ENCODE data around the gene PAK1. TPM values are rescaled to one million over a fixed set of nuclear protein-coding genes. Genes with fewer than 3 reads are reported as not detected.

Gene PAK1
- total RNA-seq, 1 experiment from 2014 or later, result 26.1 TPM

GRCh38 chr11:77361184-77361583 lies 112.7 kb downstream of the PAK1 start:
- TF ChIP-seq CTCF (conservative IDR thresholded peaks at IDR 0.05; ENCODE audit: low read depth, low read length), result no peak
- no peak for TF ChIP-seq EZH2phosphoT487 (IDR thresholded peaks at IDR 0.05; ENCODE audit: borderline replicate concordance, low read length)
- TF ChIP-seq EZH2 (IDR thresholded peaks at IDR 0.05; ENCODE audit: low read length, unreplicated experiment), result no peak
- intact Hi-C loops (cut with micrococcal nuclease), result no loop called here
- POLR2A ChIA-PET (ENCODE audit: unreplicated experiment), result no interaction called here
- H2AFZ ChIP-seq (ENCODE audit: low read length), result no peak overlapping the region
- CTCF ChIA-PET, result no interaction called here
- no peak overlapping the region for H3K27ac ChIP-seq (ENCODE audit: low read length)
- H3K27me3 ChIP-seq (ENCODE audit: low read length), result no peaks in the 10 kb centered on the region
- H3K36me3 ChIP-seq (ENCODE audit: low read depth, low read length), result no peaks in the 10 kb centered on the region; the same call in 1 of the 2 replicates
- no peak overlapping the region for H3K4me3 ChIP-seq (ENCODE audit: low read length)
- BruUV-seq (replicated peaks), result no TSS peak
- H3K9ac ChIP-seq (ENCODE audit: low read length), result no peak overlapping the region
- no peaks in the 10 kb centered on the region for H3K4me1 ChIP-seq (ENCODE audit: insufficient read depth, low read length)
- H3K79me2 ChIP-seq (ENCODE audit: low read length), result no peaks in the 10 kb centered on the region
- no peaks in the 10 kb centered on the region for H3K9me2 ChIP-seq (replicated peaks; ENCODE audit: low read length)
- H3F3A ChIP-seq (ENCODE audit: low read length, unreplicated experiment), result no peaks in the 10 kb centered on the region
- no peaks in the 10 kb centered on the region for H3K9me3 ChIP-seq (ENCODE audit: low read length)
- ATAC-seq, result no peak
- H4K20me1 ChIP-seq (ENCODE audit: low read length), result no peaks in the 10 kb centered on the region
- no peak overlapping the region for H3K4me2 ChIP-seq (ENCODE audit: low read length)
- DNase-seq, result no peak

DNA sequence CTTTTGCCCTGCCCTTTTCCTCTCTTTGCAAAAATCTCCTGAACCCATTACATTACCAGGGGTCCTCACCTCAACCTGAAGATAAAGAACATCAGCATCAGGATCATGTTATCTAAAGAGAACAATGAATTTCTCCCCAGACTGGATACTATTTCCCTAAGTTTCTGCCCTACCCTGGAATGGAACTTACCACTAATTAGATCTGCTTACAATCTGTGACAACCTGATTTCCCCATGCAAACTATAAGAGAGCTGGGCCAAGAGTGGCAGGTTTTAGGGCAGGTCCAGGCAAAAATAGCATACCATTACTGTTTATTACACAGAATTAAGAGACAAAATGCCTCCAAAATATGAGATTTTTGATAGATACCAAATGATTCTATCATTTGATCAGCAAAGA lies 114.4 kb downstream of the PAK1 start:
- POLR2A ChIA-PET (ENCODE audit: unreplicated experiment), result no interaction called here
- intact Hi-C loops (cut with micrococcal nuclease), result no loop called here

GRCh38 chr11:77353131-77353530 lies 120.8 kb downstream of the PAK1 start:
- H3K4me3 ChIP-seq (ENCODE audit: low read length), result no peak overlapping the region
- no peak overlapping the region for H2AFZ ChIP-seq (ENCODE audit: low read length)
- H3K4me2 ChIP-seq (ENCODE audit: low read length), result no peak overlapping the region
- TF ChIP-seq CTCF (conservative IDR thresholded peaks at IDR 0.05; ENCODE audit: low read depth, low read length) (no peak), EZH2phosphoT487 (IDR thresholded peaks at IDR 0.05; ENCODE audit: borderline replicate concordance, low read length) (no peak), EZH2 (IDR thresholded peaks at IDR 0.05; ENCODE audit: low read length, unreplicated experiment) (no peak)
- no peak overlapping the region for H3K27ac ChIP-seq (ENCODE audit: low read length)
- intact Hi-C loops (cut with micrococcal nuclease), result no loop called here
- no peaks in the 10 kb centered on the region for H3F3A ChIP-seq (ENCODE audit: low read length, unreplicated experiment)
- H3K4me1 ChIP-seq (ENCODE audit: insufficient read depth, low read length), result no peaks in the 10 kb centered on the region
- H4K20me1 ChIP-seq (ENCODE audit: low read length), result no peaks in the 10 kb centered on the region
- no peaks in the 10 kb centered on the region for H3K79me2 ChIP-seq (ENCODE audit: low read length)
- no TSS peak for BruUV-seq (replicated peaks)
- DNase-seq (no peak), ATAC-seq (no peak)
- ChIA-PET POLR2A (ENCODE audit: unreplicated experiment) (no interaction called here), CTCF (no interaction called here)
- H3K9me2 ChIP-seq (replicated peaks; ENCODE audit: low read length), result no peaks in the 10 kb centered on the region
- H3K9me3 ChIP-seq (ENCODE audit: low read length), result no peaks in the 10 kb centered on the region
- no peaks in the 10 kb centered on the region for H3K27me3 ChIP-seq (ENCODE audit: low read length)
- no peak overlapping the region for H3K9ac ChIP-seq (ENCODE audit: low read length)
- H3K36me3 ChIP-seq (ENCODE audit: low read depth, low read length), result no peaks in the 10 kb centered on the region

More for the DNA sequence above, 114.4 kb downstream of the PAK1 start:
- no peak for TF ChIP-seq CTCF (conservative IDR thresholded peaks at IDR 0.05; ENCODE audit: low read depth, low read length)
- TF ChIP-seq EZH2 (IDR thresholded peaks at IDR 0.05; ENCODE audit: low read length, unreplicated experiment), result no peak
- TF ChIP-seq EZH2phosphoT487 (IDR thresholded peaks at IDR 0.05; ENCODE audit: borderline replicate concordance, low read length), result no peak
- no peaks in the 10 kb centered on the region for H3F3A ChIP-seq (ENCODE audit: low read length, unreplicated experiment)
- no peak overlapping the region for H2AFZ ChIP-seq (ENCODE audit: low read length)
- no TSS peak for BruUV-seq (replicated peaks)
- no peaks in the 10 kb centered on the region for H3K27me3 ChIP-seq (ENCODE audit: low read length)
- H3K4me2 ChIP-seq (ENCODE audit: low read length), result no peak overlapping the region
- no peak for DNase-seq
- H3K4me3 ChIP-seq (ENCODE audit: low read length), result no peak overlapping the region
- CTCF ChIA-PET, result no interaction called here
- H3K79me2 ChIP-seq (ENCODE audit: low read length), result no peaks in the 10 kb centered on the region
- H3K9me2 ChIP-seq (replicated peaks; ENCODE audit: low read length), result no peaks in the 10 kb centered on the region
- H3K9ac ChIP-seq (ENCODE audit: low read length), result no peak overlapping the region
- no peak for ATAC-seq
- H3K4me1 ChIP-seq (ENCODE audit: insufficient read depth, low read length), result no peaks in the 10 kb centered on the region
- H3K9me3 ChIP-seq (ENCODE audit: low read length), result no peaks in the 10 kb centered on the region
- no peaks in the 10 kb centered on the region for H4K20me1 ChIP-seq (ENCODE audit: low read length)
- no peak overlapping the region for H3K27ac ChIP-seq (ENCODE audit: low read length)
- no peaks in the 10 kb centered on the region for H3K36me3 ChIP-seq (ENCODE audit: low read depth, low read length)
